HG02840 (cell line): ENCODE results near the gene SMTNL2.
A peak's percentile ranks its signal among the peaks of the same experiment; 100 is the strongest.

Experiments used
- ATAC-seq: cut with Tn5 transposase; IDR thresholded peaks from one replicate; pipeline ENCODE4 v1.9.1; 2021; ENCODE audit warnings: mild to moderate bottlenecking, moderate library complexity, moderate number of reproducible peaks; ENCODE audit not compliant: unreplicated experiment, low FRiP score

SMTNL2 gene

GRCh38 chr17:4544951-4545216 lies 39.4 kb upstream of the SMTNL2 start:
- ATAC-seq, result no peak

- ATAC-seq, result no peak
These were observed 38.9 kb upstream of the SMTNL2 start for GRCh38 chr17:4545217-4545951.

- ATAC-seq, result no peak
These were observed 37.0 kb upstream of the SMTNL2 start for GRCh38 chr17:4547118-4547906.

GRCh38 chr17:4548061-4548461 lies 36.3 kb upstream of the SMTNL2 start:
- no peak for ATAC-seq

GRCh38 chr17:4548721-4549531 lies 35.4 kb upstream of the SMTNL2 start:
- no peak for ATAC-seq

- ATAC-seq, result no peak
These were observed 34.4 kb upstream of the SMTNL2 start for GRCh38 chr17:4549781-4550533.

- no peak for ATAC-seq
These were observed 33.7 kb upstream of the SMTNL2 start for GRCh38 chr17:4550534-4551039.

- no peak for ATAC-seq
These were observed 33.2 kb upstream of the SMTNL2 start for GRCh38 chr17:4551141-4551540.

- ATAC-seq, result no peak
These were observed 32.4 kb upstream of the SMTNL2 start for GRCh38 chr17:4551796-4552525.

GRCh38 chr17:4553669-4554068 lies 30.7 kb upstream of the SMTNL2 start:
- ATAC-seq, result no peak

- no peak for ATAC-seq
These were observed 29.8 kb upstream of the SMTNL2 start for GRCh38 chr17:4554441-4554996.

- peak; percentile 81 for ATAC-seq
These were observed 29.1 kb upstream of the SMTNL2 start, which contains the start of gene MYBBP1A for GRCh38 chr17:4554997-4555799. TSS of gene MYBBP1A (minus strand) at chr17:4555384. CDS start at chr17:4555324, 60 bp downstream.

GRCh38 chr17:4555873-4556759 lies 28.2 kb upstream of the SMTNL2 start:
- no peak for ATAC-seq

- ATAC-seq, result no peak
These were observed 27.3 kb upstream of the SMTNL2 start for GRCh38 chr17:4556996-4557395.

- ATAC-seq, result no peak
These were observed 26.5 kb upstream of the SMTNL2 start for GRCh38 chr17:4557626-4558346.

- no peak for ATAC-seq
These were observed 25.9 kb upstream of the SMTNL2 start for GRCh38 chr17:4558347-4558971.
